HG03575 (cell line): ENCODE measurements around the gene CNIH2.
"Not testable (repeated sequence)": the region's sequence is repeated elsewhere in the genome, so short reads cannot be mapped to it uniquely, and the experiment has no call there.

Experiments
- ATAC-seq: cut with Tn5 transposase; IDR thresholded peaks from one replicate; pipeline ENCODE4 v1.9.1; 2021; ENCODE audit not compliant: unreplicated experiment, insufficient number of reproducible peaks, low FRiP score; ENCODE audit errors: extremely low read depth

Gene CNIH2

DNA sequence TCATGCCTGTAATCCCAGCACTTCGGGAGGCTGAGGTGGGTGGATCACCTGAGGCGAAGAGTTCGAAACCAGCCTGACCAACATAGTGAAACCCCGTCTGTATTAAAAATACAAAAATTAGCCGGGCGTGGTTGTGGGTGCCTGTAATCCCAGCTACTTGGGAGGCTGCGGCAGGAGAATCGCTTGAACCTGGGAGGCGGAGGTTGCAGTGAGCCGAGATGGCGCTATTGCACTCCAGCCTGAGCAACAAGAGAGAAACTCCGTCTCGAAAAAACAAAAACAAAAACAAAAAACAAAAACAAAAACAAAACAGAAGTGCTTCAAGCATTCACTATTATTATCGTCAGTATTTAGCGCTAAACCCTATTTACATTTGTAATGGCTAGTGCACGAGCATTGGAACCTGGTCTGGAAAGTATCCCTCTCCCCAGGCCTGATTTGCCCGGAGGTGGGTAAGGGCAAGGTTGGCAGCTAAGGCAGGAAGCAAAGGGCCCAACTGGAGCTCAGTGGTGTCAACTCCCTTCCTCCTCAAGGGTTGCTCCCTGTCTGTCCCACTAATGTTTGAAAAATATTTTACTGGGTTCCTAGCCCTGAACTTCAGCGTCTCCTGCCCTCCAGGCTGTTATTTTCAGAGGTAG is 32.9 kb downstream of the CNIH2 start:
- ATAC-seq: not testable (repeated sequence)

DNA sequence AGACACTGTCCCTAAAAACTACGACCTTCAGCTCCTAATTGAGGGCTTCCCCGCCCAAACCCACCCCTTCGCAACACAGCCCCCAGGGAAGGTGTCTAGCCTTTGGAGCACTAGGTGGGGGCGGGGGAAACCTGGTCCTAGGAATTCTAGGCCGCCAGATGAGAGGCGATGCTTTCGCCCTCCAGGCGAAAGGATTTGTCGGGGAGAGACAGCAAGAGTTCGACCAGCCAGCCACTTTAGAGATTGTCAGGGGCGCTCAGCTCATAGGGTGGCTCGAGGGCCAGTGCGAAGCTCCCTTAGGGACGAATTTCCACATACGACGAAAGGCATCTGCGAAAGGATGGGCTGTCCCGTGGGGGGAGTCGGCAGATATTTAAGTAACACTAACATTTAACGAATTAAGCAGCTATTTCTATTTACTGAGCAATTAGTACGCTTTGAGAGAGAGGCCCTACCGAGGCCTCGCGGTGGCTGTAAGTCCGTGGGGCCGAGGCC is 33.5 kb downstream of the CNIH2 start:
- no peak for ATAC-seq

DNA sequence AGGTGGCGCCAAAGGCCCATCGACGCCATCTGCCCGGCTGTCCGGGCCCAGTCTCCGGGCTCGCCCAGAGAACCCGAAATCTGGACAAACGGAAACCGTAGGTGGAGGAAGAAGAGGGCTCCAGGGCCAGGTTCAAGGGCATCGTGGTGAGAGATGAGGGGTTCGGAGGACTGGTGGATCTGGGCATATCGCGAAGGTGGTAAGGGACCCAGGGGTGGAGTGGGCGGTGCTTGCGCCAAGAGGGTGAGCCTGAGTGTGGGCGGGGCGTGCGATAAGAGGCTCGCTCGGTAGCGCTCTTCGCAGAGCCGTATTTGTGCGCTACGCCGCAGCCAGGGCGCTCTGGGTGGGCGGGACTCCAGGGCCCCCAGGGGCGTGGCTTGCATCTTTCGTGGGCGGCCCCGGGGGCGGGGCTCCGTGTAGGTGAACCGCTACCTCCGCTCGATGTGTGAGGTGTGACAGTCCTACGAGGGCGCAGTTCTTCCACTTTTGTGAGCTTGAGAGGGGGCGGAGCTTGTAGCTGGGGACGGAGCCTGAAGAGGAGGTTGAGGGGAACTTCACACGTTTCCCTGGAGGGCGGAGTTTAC is 34.1 kb downstream of the CNIH2 start:
- ATAC-seq: no peak

DNA sequence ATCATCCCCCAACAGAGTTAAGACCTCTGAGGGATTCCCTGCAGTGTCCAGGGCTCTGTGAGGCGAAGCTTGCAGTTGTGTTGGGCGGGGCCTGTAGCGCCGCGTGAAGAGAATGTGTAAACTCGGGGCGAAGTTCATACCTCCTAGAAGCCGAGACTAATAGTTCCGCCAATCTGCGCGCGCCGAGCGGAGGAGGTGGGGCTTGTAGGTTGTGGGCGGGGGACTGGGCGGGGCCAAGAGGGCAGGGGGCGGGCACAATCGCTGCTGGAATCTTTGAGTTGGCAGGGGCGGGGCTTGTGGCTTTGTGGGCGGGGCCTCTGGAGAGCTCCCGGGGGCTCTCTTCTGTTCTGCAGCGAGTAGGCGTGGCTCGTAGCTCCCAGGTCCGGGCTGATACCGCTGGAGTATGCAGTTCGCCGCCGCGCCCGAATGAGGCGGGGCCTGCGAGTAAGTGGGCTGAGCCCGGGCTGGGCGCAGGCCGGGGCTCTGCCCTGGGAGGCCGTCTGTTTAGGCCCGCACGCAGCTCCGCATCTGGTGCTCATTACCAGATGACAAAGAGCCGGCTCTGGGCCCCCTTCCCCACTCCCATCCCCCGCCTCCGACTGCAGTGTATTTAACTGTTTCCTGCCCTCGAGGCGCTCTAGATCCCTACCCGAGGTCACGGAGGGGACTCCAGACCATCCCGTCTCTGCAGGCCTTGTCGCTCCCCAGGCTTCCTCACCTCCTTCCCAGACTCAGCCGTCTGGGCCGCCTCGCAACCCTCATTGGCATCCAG is 34.8 kb downstream of the CNIH2 start:
- ATAC-seq: no peak

DNA sequence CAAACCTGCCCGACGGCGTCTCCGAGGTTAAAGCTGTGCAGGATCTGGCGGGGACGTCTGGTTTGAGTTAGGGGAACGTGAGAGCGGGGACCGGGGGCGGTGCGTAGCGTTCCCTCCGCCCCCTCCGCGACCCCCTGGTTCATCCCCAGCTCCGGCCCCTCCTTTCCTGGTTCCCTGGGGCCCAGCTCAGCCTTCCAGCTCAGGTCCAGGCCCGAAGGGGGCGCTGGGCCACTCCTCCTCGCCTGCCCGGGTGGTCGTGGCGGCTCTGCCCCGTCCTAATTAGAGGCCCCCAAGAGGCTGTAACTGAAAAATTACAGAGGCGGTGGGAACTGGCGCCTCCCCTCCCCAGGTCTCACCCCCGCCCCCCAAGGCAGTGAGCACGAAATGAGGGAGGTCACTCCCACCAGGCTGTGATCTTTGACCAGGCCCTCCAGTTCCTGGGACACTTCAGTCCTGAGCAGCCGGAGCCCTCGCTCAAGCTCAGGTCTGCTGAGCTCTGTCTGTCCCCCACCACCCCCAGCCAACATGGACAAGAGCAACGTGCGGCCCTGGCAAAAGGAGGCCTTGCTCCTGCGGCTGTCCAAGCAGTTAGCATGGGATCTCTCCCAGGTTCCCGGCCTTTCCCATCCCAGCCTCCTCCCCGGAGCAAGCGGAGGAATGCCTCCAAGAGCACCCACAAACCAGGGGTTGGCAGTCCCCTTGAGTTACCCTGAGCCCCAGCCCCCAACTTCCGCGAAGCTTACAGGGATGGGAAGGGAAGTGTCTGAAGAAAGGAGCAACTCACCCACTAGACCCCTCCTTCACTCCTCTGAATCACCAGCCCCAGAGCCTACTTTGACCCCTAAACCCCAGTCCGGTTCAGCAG is 35.6 kb downstream of the CNIH2 start:
- ATAC-seq: no peak

DNA sequence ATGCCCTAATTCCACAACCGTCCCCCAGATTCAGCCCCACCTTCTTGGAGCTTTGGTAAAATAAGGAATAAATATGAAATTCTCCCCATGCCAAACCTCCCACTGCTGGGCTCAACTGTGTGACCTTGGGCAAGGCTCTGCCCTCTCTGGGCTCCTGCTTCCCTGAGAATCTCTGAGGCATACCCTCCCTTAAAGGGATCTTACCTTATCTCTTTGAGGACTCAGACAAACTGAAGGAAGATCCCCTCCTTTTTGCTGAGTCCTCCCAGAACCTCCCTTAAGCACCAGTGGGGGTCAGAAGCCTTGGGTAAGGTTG is 36.2 kb downstream of the CNIH2 start:
- ATAC-seq: no peak

DNA sequence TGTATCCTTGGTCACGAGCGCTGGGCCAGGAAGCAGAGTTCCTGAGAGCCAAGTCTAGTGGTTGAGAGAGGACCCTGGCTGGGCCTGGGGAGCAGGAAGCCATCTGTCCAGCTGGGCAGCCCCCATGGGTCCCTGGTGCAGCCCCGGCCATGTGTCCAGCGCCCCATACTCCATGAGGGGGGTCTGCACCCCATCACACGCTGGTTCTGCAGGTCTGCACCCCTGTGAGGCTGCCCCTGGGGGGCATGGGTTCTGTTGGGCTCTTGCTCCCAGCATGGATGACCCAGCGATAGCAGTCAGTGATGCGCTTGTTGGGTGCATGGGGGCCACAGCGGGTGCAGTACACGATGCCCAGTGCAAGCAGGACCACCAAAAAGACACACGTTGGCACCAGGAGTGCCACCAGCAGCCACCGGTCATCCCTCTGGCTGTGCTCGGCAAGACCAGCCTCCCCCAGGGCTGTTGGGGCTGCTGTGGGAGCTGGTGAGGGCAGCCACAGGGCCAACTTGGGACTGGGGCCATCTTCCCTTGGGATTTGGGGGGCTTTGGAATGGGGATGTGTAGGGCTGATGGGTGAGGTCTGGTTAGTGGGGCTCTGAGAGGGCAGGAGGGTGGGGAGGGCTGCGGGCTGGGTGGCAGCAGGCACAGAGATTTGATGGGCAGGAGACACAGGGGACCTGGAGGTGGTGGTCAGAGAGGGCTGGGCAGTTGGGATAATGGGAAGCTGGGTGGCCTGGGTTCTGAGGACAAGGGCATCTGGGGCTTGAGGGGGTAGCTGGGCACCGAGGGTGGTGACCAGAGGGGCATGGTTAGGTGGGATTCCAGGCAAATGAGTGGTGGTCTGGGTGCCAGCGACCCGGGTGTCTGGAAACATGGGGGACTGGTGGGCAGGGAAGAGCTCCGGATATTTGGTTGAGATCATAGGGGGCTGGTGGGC is 36.9 kb downstream of the CNIH2 start:
- ATAC-seq: no peak

DNA sequence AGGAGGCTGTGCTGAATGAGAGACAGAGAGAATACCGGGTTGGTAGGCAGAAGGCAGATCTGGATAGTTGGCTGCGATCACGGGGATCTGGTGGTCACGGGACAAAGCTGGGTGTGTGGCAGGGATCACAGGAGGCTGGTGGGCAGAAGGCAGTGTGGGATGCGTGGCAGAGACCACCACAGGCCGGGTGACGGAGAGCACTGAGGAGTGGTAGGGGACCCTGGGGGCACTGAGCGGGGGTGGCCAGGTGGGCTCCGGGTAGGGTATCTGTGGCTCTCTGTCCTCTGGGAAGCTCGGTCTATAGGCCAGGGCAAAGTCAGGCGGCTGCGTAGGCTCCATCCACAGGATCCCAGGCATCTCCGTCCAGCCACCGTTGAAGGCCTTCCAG is 37.5 kb downstream of the CNIH2 start:
- ATAC-seq: no peak

DNA sequence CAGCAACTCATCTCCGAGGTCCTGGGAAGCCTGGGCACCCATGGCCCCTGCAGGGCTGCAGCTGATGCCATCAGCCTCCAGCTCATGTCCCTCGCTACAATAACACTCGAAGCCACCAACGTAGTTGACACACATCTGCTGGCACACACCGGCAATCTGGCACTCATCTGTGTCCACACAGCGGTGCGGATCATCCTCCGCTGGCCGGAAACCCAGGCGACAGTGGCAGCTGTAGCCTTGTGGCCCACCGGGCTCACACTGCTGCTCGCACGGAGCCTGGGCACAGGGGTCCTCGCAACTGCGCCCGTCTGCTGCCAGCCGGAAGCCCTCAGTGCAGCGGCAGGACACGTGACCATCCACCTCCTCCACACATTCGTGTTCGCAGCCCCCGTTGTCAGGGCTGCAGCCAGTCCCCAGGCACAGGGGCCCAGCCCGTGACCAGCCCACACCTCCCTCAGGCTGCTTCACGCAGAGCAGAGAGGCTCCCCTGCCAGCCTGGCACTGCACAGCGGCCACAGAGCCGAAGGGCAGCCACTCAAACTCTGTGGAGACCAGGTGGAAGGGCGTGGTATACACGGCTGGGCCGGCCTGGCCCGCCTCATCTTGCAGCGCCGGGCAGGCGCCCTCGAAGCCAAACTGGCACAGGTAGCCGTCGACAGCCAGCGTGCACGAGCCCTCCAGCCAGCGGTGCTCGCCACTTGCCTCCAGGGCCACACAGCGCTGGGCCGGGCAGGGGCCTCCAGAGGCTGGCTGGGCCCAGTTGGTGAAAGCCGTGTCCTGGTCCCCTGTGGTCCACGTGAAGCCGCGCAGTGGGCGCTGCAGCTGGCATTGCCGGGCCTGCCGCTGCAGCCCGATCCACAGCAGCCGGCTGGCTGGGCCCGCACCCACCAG is 38.2 kb downstream of the CNIH2 start:
- no peak for ATAC-seq

DNA sequence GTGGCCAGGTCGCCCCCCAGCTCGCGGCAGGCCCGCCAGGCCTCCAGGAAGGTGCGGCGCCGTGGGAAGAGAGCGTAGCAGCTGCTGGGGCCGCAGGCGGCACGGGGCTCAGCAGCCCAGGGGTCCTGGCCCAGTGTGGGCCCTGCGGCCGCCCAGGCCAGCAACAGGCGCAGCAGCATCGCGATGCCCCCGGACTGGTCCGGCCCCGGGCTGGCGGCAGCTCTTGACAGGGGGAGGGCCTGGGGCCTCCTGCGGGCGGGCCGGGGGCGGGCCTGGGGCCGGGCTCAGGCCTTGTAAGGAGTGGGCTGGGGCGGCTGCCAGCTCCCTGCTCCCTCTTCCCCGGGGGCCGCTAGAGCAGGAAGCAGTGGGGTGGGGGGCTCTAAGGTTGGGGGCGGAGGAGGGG is 38.9 kb downstream of the CNIH2 start, which contains the start of gene CD248:
Gene CD248, minus strand, starts transcription at position 196 of the 403 bp plus-strand sequence. Its CDS starts 17 bp downstream, at position 179.
- ATAC-seq: no peak

DNA sequence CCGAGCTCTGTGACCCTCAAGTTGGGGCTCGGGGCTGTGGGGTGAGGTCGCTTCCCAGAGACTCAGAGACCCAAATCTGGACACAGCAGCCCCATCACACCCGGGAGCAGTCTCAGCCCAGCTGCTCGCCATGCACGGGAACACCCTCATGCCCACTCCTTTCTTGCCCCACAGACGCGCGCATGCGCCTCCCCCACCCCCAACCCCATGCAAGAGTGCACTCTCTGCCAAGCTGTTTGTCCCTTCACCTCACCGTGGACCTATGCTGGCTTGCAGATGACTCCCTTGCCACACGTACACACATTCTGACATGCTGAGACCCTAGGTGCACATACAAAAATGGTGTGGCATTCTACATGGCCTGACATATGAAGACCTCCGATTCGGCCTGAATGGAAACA is 39.3 kb downstream of the CNIH2 start:
- no peak for ATAC-seq

DNA sequence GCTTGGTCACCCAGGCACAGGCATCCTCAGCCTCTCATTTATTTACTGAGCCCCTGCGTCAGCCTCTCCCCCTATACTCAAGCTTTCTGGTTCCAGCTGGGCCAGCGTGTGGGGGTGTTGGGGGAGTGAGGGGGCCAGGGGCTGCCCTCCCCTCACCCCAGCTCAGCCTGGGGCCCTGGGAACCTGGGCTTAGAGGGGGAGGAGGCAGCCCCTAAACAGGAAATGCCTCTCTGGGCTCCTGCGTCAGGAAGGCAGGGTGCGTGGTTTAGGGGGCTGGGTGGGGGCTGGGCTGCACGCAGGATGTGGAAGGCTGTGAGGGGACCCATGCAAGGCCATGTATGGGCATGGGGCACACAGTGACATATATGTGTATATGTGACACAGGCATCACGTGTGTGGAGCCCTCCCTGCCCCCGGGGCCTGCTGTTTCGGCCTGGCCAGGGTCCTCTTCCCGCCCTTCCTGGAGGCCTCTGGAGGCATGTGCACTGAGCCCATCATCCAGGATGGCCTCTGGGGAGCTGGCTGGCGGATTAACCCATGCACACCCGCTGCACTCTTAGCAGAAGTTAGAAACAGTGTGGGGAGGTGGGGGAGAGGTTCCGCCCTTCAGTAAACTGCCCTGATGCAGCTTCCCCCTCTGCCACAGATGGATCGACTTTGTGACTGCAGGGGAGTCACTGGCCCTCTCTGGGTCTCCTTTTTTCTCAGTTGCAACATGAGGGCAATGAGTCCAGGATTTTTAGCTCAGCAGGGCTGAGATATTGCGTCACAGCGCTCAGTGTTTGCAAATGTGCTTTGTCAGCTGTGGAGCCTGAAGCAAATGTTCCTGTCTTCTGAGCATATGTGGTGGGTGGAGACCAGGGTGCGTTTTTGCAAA is 40.0 kb downstream of the CNIH2 start:
- ATAC-seq: no peak

DNA sequence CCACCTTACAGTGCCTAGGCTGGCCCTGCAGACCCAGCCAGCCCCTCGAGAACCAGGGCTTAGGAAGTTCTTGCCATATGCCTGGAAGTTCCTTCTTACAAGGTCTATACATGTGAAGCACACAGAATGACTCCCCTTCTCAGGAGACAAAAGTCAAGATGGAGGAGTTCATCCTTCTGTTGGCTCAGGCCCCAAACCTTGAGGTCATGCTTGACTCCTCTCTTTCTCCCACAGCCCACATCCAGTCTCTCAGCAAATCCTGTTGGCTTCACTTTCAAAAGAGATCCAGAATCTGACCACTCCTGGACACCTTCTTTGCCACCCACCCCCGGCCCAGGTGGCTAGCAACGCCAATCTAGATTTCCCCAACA is 40.6 kb downstream of the CNIH2 start:
- no peak for ATAC-seq

DNA sequence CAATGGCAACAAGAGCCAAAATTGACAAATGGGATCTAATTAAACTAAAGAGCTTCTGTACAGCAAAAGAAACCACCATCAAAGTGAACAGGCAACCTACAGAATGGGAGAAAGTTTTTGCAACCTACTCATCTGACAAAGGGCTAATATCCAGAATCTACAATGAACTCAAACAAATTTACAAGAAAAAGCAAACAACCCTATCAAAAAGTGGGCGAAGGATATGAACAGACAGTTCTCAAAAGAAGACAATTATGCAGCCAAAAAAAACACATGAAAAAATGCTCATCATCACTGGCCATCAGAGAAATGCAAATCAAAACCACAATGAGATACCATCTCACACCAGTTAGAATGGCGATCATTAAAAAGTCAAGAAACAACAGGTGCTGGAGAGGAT is 42.3 kb downstream of the CNIH2 start:
- not testable (repeated sequence) for ATAC-seq

DNA sequence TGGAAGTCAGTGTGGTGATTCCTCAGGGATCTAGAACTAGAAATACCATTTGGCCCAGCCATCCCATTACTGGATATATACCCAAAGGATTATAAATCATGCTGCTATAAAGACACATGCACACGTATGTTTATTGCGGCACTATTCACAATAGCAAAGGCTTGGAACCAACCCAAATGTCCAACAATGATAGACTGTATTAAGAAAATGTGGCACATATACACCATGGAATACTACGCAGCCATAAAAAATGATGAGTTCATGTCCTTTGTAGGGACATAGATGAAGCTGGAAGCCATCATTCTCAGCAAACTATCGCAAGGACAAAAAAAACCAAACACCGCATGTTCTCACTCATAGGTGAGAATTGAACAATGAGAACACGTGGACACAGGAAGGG is 42.8 kb downstream of the CNIH2 start:
- not testable (repeated sequence) for ATAC-seq

DNA sequence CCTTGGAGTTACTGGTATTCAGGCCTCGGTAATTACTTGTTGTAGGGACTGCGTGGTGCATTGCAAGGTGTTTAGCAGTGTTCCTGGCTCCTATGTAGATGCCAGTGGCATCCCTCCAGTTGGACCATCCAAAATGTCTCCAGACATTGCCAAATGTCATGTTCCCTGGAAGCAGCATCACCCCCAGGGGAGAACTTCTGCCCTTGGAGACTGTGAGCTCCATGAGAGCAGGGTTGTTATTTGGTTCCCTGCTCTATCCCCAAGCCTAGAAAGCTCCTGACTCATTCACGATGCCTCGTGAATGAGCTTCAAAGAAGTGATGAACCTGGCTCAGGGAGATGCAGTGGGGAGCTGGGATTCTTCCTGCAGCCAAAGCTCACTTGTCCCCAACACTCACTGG is 43.6 kb downstream of the CNIH2 start:
- no peak for ATAC-seq
